Fibroblast of lung (primary cell): ENCODE results near the gene FBXW11. TPM values are rescaled to one million over a fixed set of nuclear protein-coding genes. Genes with fewer than 3 reads are reported as not detected.

Experiments
- DNase-seq, 2 donors: peaks; one replicate each; pipeline versions ENCODE4 v3.0.0 to v3.0.0-alpha.2; 2010; ENCODE audit warnings: low read depth in 2 of 2
- H2AFZ ChIP-seq: 2 replicates; pipeline ENCODE4 v1.5.1; 2012; ENCODE audit warnings: low read length, control low read depth, inconsistent platforms
- H3K27ac ChIP-seq: 2 replicates; pipeline ENCODE4 v1.5.1; 2011; ENCODE audit warnings: low read length, control low read depth; ENCODE audit not compliant: insufficient read depth
- H3K27me3 ChIP-seq: 2 replicates; pipeline ENCODE4 v1.5.1; 2011; ENCODE audit warnings: mild to moderate bottlenecking, low read length; ENCODE audit not compliant: control insufficient read depth, insufficient read depth
- H3K36me3 ChIP-seq: 2 replicates; pipeline ENCODE4 v1.5.1; 2011; ENCODE audit warnings: low read length; ENCODE audit not compliant: control insufficient read depth, insufficient read depth
- H3K4me1 ChIP-seq: 2 replicates; pipeline ENCODE4 v1.5.1; 2011; ENCODE audit warnings: low read length; ENCODE audit not compliant: control insufficient read depth, insufficient read depth; ENCODE audit errors: extremely low read depth
- H3K4me2 ChIP-seq: 2 replicates; pipeline ENCODE4 v1.5.1; 2011; ENCODE audit warnings: low read length, control low read depth; ENCODE audit not compliant: insufficient read depth; ENCODE audit errors: extremely low read depth
- H3K4me3 ChIP-seq, 4 experiments: fragments of 200-600 bp in 1 of 4; sonication (generic) in 1 of 4; replicated peaks in 1 of 4; 2 replicates each; pipeline ENCODE4 v1.5.1; 2011 to 2016; ENCODE audit warnings: low read length in 4 of 4, low read depth in 3 of 4, mild to moderate bottlenecking in 3 of 4, control low read depth in 2 of 4, inconsistent platforms in 1 of 4, mixed read lengths in 1 of 4; ENCODE audit not compliant: insufficient read depth in 1 of 4; ENCODE audit errors: control extremely low read depth in 1 of 4
- H3K79me2 ChIP-seq: 2 replicates; pipeline ENCODE4 v1.5.1; 2012; ENCODE audit warnings: mild to moderate bottlenecking, low read length, inconsistent platforms; ENCODE audit not compliant: control insufficient read depth, insufficient read depth
- H3K9ac ChIP-seq: 2 replicates; pipeline ENCODE4 v1.5.1; 2011; ENCODE audit warnings: mild to moderate bottlenecking, low read length, control low read depth; ENCODE audit not compliant: insufficient read depth
- H3K9me3 ChIP-seq: 2 replicates; pipeline ENCODE4 v1.5.1; 2012; ENCODE audit warnings: low read depth, low read length; ENCODE audit not compliant: control insufficient read depth, insufficient read depth
- H4K20me1 ChIP-seq: 2 replicates; pipeline ENCODE4 v1.5.1; 2011; ENCODE audit warnings: low read length; ENCODE audit not compliant: control insufficient read depth, insufficient read depth; ENCODE audit errors: extremely low read depth
- CTCF ChIP-seq, 2 donors: IDR thresholded peaks in 1 of 2; conservative IDR thresholded peaks in 1 of 2; 1 replicate in 1 of 2; 2 replicates in 1 of 2; pipeline ENCODE4 v1.5.1; 2011 to 2012; ENCODE audit warnings: low read length in 2 of 2, control low read depth in 1 of 2, inconsistent platforms in 1 of 2, low read depth in 1 of 2, mild to moderate bottlenecking in 1 of 2
- EZH2 ChIP-seq: IDR thresholded peaks from 2 replicates; pipeline ENCODE4 v1.5.1; 2012; ENCODE audit warnings: low read length, control low read depth, mild to moderate bottlenecking; ENCODE audit errors: missing control alignments
- polyA plus RNA-seq, 2 donors: library from polyadenylated mRNA; depleted of rRNA in 1 of 2; stranded (reverse) in 1 of 2; unstranded in 1 of 2; fragments of >200 nt; gene quantifications; 2 replicates each; pipeline ENCODE4 v1.2.1, GENCODE V29; 2011 to 2012; ENCODE audit warnings: missing spikeins in 1 of 2
- total RNA-seq: library from RNA; depleted of rRNA; stranded (reverse); fragments of >200 nt; gene quantifications from 2 replicates; pipeline ENCODE4 v1.2.1, GENCODE V29; 2014

Gene FBXW11
- total and polyA plus RNA-seq, 2 donors (not counting 1 experiment from before 2014, with no cell fraction given): 52.6 to 113 TPM

- no peaks in the 10 kb centered on the region for H3K27me3 ChIP-seq
- no peaks in the 10 kb centered on the region for H3K9me3 ChIP-seq
- no peak for DNase-seq
- TF ChIP-seq CTCF (conservative IDR thresholded peaks at IDR 0.05 in 1 of 2, IDR thresholded peaks at IDR 0.05 in 1 of 2; ENCODE audit: low read depth in 1 of 2, low read length in 2 of 2) (no peak), EZH2 (no peak)
- H4K20me1 ChIP-seq: no peaks in the 10 kb centered on the region
- no peak overlapping the region for H3K9ac ChIP-seq
- H3K4me1 ChIP-seq: peaks cover 2% of the 10 kb centered on the region
- H2AFZ ChIP-seq: no peak overlapping the region
- H3K4me3 ChIP-seq: no peak overlapping the region
- H3K27ac ChIP-seq: no peak overlapping the region
- H3K4me2 ChIP-seq: no peak overlapping the region
- H3K79me2 ChIP-seq: peaks cover 3% of the 10 kb centered on the region
- no peaks in the 10 kb centered on the region for H3K36me3 ChIP-seq
Observed at GRCh38 chr5:171897231-171897630, 109.2 kb downstream of the FBXW11 start.

GRCh38 chr5:171895081-171895480 is 111.4 kb downstream of the FBXW11 start:
- Histone ChIP-seq H3K9me3 (no peaks in the 10 kb centered on the region), H3K4me1 (peaks cover 2% of the 10 kb centered on the region), H3K4me2 (no peak overlapping the region), H2AFZ (no peak overlapping the region), H3K27ac (no peak overlapping the region), H3K4me3 (no peak overlapping the region), H3K79me2 (no peaks in the 10 kb centered on the region), H3K36me3 (no peaks in the 10 kb centered on the region), H3K9ac (no peak overlapping the region), H4K20me1 (no peaks in the 10 kb centered on the region), H3K27me3 (no peaks in the 10 kb centered on the region)
- TF ChIP-seq CTCF (conservative IDR thresholded peaks at IDR 0.05 in 1 of 2, IDR thresholded peaks at IDR 0.05 in 1 of 2; ENCODE audit: low read depth in 1 of 2, low read length in 2 of 2) (no peak), EZH2 (no peak)
- DNase-seq: peak in 1 of 2 donors; percentile 11

GRCh38 chr5:171893290-171893886 is 113.0 kb downstream of the FBXW11 start:
- H3K27me3 ChIP-seq: no peaks in the 10 kb centered on the region
- H3K4me2 ChIP-seq: no peak overlapping the region
- no peaks in the 10 kb centered on the region for H4K20me1 ChIP-seq
- H3K36me3 ChIP-seq: no peaks in the 10 kb centered on the region
- no peak overlapping the region for H3K9ac ChIP-seq
- H3K4me3 ChIP-seq: no peak overlapping the region
- peak; percentile 68 to 78 for DNase-seq
- H2AFZ ChIP-seq: no peak overlapping the region
- TF ChIP-seq EZH2: no peak
- TF ChIP-seq CTCF (conservative IDR thresholded peaks at IDR 0.05 in 1 of 2, IDR thresholded peaks at IDR 0.05 in 1 of 2; ENCODE audit: low read depth in 1 of 2, low read length in 2 of 2): no peak
- H3K79me2 ChIP-seq: no peaks in the 10 kb centered on the region
- H3K9me3 ChIP-seq: no peaks in the 10 kb centered on the region
- no peak overlapping the region for H3K27ac ChIP-seq
- H3K4me1 ChIP-seq: peaks cover 2% of the 10 kb centered on the region
